Measurements from ENCODE around the gene UBR3.
A peak's percentile ranks its signal among the peaks of the same experiment; 100 is the strongest.

UBR3 gene

GRCh38 chr2:169982929-169983328 lies 155.7 kb downstream of the UBR3 start:
- TF ChIP-seq PAX5 (IDR thresholded peaks at IDR 0.05; ENCODE audit: insufficient read depth, low read length, severe bottlenecking) (no peak), POLR2AphosphoS5 (IDR thresholded peaks at IDR 0.05; ENCODE audit: low read depth, low read length) (no peak), POLR2A (IDR thresholded peaks at IDR 0.05; ENCODE audit: low read depth, low read length) (no peak), SPI1 (IDR thresholded peaks at IDR 0.05; ENCODE audit: low read depth, low read length) (no peak), POU2F2 (IDR thresholded peaks at IDR 0.05; ENCODE audit: low read depth, low read length) (no peak), TAF1 (IDR thresholded peaks at IDR 0.05; ENCODE audit: low read depth, low read length) (no peak)
- DNase-seq (ENCODE audit: insufficient read length, low spot score), result no peak
- no peak for FAIRE-seq

GRCh38 chr2:169983506-169983905 lies 156.3 kb downstream of the UBR3 start:
- FAIRE-seq (no peak), DNase-seq (ENCODE audit: insufficient read length, low spot score) (no peak)
- TF ChIP-seq PAX5 (IDR thresholded peaks at IDR 0.05; ENCODE audit: insufficient read depth, low read length, severe bottlenecking), result no peak
- no peak for TF ChIP-seq POLR2AphosphoS5 (IDR thresholded peaks at IDR 0.05; ENCODE audit: low read depth, low read length)
- TF ChIP-seq TAF1 (IDR thresholded peaks at IDR 0.05; ENCODE audit: low read depth, low read length), result no peak
- TF ChIP-seq POLR2A (IDR thresholded peaks at IDR 0.05; ENCODE audit: low read depth, low read length), result no peak
- no peak for TF ChIP-seq SPI1 (IDR thresholded peaks at IDR 0.05; ENCODE audit: low read depth, low read length)
- TF ChIP-seq POU2F2 (IDR thresholded peaks at IDR 0.05; ENCODE audit: low read depth, low read length), result no peak

- TF ChIP-seq TAF1 (IDR thresholded peaks at IDR 0.05; ENCODE audit: low read depth, low read length) (no peak), POLR2AphosphoS5 (IDR thresholded peaks at IDR 0.05; ENCODE audit: low read depth, low read length) (no peak), PAX5 (IDR thresholded peaks at IDR 0.05; ENCODE audit: insufficient read depth, low read length, severe bottlenecking) (no peak), SPI1 (IDR thresholded peaks at IDR 0.05; ENCODE audit: low read depth, low read length) (no peak), POLR2A (IDR thresholded peaks at IDR 0.05; ENCODE audit: low read depth, low read length) (no peak), POU2F2 (IDR thresholded peaks at IDR 0.05; ENCODE audit: low read depth, low read length) (no peak)
- FAIRE-seq (no peak), DNase-seq (ENCODE audit: insufficient read length, low spot score) (no peak)
Observed at GRCh38 chr2:169984145-169984544, 156.9 kb downstream of the UBR3 start.

GRCh38 chr2:169994752-169995151 lies 167.5 kb downstream of the UBR3 start:
- DNase-seq (ENCODE audit: insufficient read length, low spot score), result no peak
- TF ChIP-seq POLR2A (IDR thresholded peaks at IDR 0.05; ENCODE audit: low read depth, low read length) (no peak), POLR2AphosphoS5 (IDR thresholded peaks at IDR 0.05; ENCODE audit: low read depth, low read length) (no peak), SPI1 (IDR thresholded peaks at IDR 0.05; ENCODE audit: low read depth, low read length) (no peak), TAF1 (IDR thresholded peaks at IDR 0.05; ENCODE audit: low read depth, low read length) (no peak), PAX5 (IDR thresholded peaks at IDR 0.05; ENCODE audit: insufficient read depth, low read length, severe bottlenecking) (no peak), POU2F2 (IDR thresholded peaks at IDR 0.05; ENCODE audit: low read depth, low read length) (no peak)
- peak; percentile 57 for FAIRE-seq

GRCh38 chr2:169997140-169997887 lies 170.1 kb downstream of the UBR3 start:
- no peak for TF ChIP-seq SPI1 (IDR thresholded peaks at IDR 0.05; ENCODE audit: low read depth, low read length)
- no peak for TF ChIP-seq POU2F2 (IDR thresholded peaks at IDR 0.05; ENCODE audit: low read depth, low read length)
- TF ChIP-seq PAX5 (IDR thresholded peaks at IDR 0.05; ENCODE audit: insufficient read depth, low read length, severe bottlenecking), result no peak
- no peak for FAIRE-seq
- DNase-seq (ENCODE audit: insufficient read length, low spot score), result no peak

- DNase-seq (ENCODE audit: insufficient read length, low spot score) (no peak), FAIRE-seq (no peak)
- TF ChIP-seq TAF1 (IDR thresholded peaks at IDR 0.05; ENCODE audit: low read depth, low read length) (no peak), POU2F2 (IDR thresholded peaks at IDR 0.05; ENCODE audit: low read depth, low read length) (no peak), POLR2AphosphoS5 (IDR thresholded peaks at IDR 0.05; ENCODE audit: low read depth, low read length) (no peak), SPI1 (IDR thresholded peaks at IDR 0.05; ENCODE audit: low read depth, low read length) (no peak), POLR2A (IDR thresholded peaks at IDR 0.05; ENCODE audit: low read depth, low read length) (no peak), PAX5 (IDR thresholded peaks at IDR 0.05; ENCODE audit: insufficient read depth, low read length, severe bottlenecking) (no peak)
Observed at GRCh38 chr2:169999054-169999453, 171.8 kb downstream of the UBR3 start.

- FAIRE-seq, result peak; percentile 9
- TF ChIP-seq PAX5 (IDR thresholded peaks at IDR 0.05; ENCODE audit: insufficient read depth, low read length, severe bottlenecking) (no peak), POLR2AphosphoS5 (IDR thresholded peaks at IDR 0.05; ENCODE audit: low read depth, low read length) (no peak), POLR2A (IDR thresholded peaks at IDR 0.05; ENCODE audit: low read depth, low read length) (no peak), TAF1 (IDR thresholded peaks at IDR 0.05; ENCODE audit: low read depth, low read length) (no peak), SPI1 (IDR thresholded peaks at IDR 0.05; ENCODE audit: low read depth, low read length) (no peak), POU2F2 (IDR thresholded peaks at IDR 0.05; ENCODE audit: low read depth, low read length) (no peak)
- DNase-seq (ENCODE audit: insufficient read length, low spot score), result no peak
Observed at GRCh38 chr2:170002096-170002495, 174.8 kb downstream of the UBR3 start.

GRCh38 chr2:170005702-170006101 lies 178.4 kb downstream of the UBR3 start:
- no peak for FAIRE-seq
- TF ChIP-seq PAX5 (IDR thresholded peaks at IDR 0.05; ENCODE audit: insufficient read depth, low read length, severe bottlenecking) (no peak), TAF1 (IDR thresholded peaks at IDR 0.05; ENCODE audit: low read depth, low read length) (no peak), SPI1 (IDR thresholded peaks at IDR 0.05; ENCODE audit: low read depth, low read length) (no peak), POLR2A (IDR thresholded peaks at IDR 0.05; ENCODE audit: low read depth, low read length) (no peak), POLR2AphosphoS5 (IDR thresholded peaks at IDR 0.05; ENCODE audit: low read depth, low read length) (no peak), POU2F2 (IDR thresholded peaks at IDR 0.05; ENCODE audit: low read depth, low read length) (no peak)
- DNase-seq (ENCODE audit: insufficient read length, low spot score), result no peak

- DNase-seq (ENCODE audit: insufficient read length, low spot score), result no peak
- TF ChIP-seq TAF1 (IDR thresholded peaks at IDR 0.05; ENCODE audit: low read depth, low read length) (no peak), POLR2A (IDR thresholded peaks at IDR 0.05; ENCODE audit: low read depth, low read length) (no peak), SPI1 (IDR thresholded peaks at IDR 0.05; ENCODE audit: low read depth, low read length) (no peak), POLR2AphosphoS5 (IDR thresholded peaks at IDR 0.05; ENCODE audit: low read depth, low read length) (no peak), POU2F2 (IDR thresholded peaks at IDR 0.05; ENCODE audit: low read depth, low read length) (no peak), PAX5 (IDR thresholded peaks at IDR 0.05; ENCODE audit: insufficient read depth, low read length, severe bottlenecking) (no peak)
- FAIRE-seq, result no peak
Observed at GRCh38 chr2:170006587-170007325, 179.5 kb downstream of the UBR3 start.

All from GM12891 (cell line).